HG03342 (cell line): ENCODE data around the gene PTPN7.
"Not testable (repeated sequence)": the region's sequence is repeated elsewhere in the genome, so short reads cannot be mapped to it uniquely, and the experiment has no call there.

Experiments used
- ATAC-seq: cut with Tn5 transposase; IDR thresholded peaks from one replicate; pipeline ENCODE4 v1.9.1; 2021; ENCODE audit warnings: mild to moderate bottlenecking, moderate library complexity; ENCODE audit not compliant: unreplicated experiment

Gene PTPN7

DNA sequence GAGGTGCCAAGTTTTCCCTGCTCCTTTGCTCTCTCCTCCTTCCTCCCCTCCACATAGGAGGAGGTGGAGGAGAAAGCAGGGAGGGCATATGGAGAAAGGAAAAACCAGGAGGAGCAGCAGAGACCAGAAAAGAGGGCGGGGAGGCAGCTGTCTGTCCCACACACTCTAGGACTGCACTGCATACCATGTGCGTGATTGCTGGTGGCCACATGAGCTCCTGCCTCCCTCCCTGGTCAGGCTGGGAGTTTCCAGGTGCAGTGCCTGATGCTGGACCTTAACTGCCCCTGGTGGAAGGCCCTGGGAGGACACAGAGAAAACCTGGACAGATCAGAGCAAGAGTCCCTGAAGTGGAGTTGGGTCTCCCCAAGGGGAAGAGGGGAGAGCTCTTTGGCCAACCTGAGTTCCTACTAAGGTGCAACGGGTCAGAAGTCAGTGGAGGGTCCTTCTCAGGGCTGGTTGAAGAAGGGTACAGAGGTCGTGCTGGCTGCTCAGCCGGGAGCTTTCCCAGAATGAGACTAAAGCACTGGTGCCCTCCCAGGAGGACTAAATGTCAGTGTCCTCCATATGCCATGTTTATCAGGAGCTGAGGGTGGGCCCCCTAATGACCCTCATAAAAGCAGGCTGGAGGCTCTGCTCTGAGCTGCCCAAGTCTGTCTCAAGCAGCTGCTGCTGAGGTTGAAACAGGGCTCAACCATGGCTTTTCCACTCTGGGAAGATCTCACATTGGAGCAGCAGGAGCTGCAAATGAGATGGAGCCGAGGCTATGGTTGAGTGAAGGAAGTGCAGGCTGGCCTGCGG lies 29.7 kb upstream of the PTPN7 start:
- no peak for ATAC-seq

DNA sequence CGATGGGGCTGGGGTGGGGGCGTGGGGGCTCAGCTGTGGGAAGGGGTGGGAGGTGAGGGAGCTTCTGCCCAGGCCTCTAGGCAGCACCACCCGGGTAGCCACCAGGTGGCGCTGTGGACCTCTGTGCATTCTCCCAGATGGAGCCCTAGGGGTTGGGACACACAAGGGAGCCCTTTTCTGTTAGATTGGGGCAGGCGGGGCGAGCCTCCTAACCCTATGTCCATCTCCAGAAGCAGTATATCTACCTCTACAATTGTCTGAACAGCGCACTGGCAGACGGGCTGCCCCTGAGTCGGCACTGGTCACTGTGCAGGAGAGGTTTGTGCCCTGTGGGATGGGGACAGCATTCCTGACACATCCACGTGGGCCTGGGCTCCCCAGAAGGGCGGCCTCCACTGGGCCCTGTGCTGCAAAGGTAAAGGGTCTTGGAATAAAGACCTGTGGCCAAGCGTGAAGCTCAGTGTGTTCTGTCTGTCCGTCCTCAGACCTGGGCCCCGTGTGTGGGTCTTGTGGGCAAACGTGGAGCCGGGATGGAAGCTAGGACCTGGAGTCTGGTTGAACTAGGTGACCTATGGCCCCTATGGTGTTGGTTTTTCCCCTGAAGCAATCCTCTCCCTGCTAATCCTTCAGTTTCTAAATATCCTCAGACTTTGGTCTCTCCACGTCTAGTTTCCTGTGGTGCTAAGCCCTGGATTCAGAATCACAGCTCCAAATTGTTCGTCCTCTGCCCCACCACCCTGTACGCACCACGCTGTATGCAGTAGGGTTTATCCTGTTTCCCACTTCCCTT lies 28.8 kb upstream of the PTPN7 start:
- peak; percentile 47 for ATAC-seq

DNA sequence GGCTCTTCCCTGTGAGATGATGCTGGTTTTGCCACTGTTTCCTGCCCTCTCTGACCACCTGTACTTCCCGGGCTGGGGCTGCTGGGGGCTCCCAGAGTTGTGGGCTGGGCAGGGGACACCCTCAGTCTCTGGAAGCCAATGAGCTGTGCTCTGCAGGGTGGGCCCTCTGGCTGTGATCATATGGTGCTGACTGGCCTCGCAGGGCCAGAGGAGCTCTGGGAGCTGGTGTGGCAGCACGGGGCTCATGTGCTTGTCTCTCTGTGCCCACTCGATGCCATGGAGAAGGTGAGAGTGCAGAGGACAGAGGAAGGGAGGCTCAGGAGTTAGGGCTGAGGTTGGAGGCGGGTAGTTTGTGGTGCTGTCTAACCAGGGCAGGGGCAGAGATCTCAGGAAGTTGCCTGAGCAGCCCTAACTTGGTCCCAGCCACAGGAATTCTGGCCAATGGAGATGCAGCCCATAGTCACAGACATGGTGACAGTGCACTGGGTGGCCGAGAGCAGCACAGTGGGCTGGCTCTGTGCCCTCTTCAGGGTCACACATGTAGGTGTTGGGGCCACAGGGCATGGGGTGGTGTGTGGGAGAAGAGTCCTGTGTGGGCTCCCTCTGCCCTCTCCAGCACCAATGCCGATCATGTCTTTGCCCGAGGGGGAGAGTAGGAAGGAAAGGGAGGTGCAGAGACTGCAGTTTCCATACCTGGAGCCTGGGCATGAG lies 27.4 kb upstream of the PTPN7 start:
- ATAC-seq: no peak

DNA sequence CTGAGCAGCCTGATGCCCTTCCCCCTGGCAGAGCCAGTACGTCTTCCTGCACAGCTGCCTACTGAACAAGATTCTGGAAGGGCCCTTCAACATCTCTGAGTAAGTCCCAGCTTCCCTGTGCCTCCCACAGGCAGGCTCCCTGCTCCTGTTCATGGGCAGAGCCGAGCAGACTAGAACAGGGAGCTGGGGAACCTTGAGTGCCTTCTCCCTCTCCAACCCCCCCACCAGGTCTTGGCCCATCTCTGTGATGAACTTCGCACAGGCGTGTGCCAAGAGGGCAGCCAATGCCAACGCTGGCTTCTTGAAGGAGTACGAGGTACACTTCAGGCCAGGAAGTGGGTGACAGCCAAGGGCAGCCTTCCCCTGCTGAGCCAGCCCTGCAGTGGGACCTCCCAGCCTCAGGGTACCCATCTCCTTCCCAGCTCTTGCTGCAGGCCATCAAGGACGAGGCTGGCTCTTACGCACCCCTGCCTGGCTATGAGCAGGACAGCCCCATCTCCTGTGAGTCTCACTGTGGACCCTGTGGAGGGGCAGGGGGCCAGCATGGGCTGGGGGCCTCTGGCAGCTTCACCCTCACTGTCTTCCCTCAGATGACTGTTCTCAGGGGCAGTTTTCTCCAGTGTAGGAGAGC lies 26.8 kb upstream of the PTPN7 start:
- ATAC-seq: no peak

DNA sequence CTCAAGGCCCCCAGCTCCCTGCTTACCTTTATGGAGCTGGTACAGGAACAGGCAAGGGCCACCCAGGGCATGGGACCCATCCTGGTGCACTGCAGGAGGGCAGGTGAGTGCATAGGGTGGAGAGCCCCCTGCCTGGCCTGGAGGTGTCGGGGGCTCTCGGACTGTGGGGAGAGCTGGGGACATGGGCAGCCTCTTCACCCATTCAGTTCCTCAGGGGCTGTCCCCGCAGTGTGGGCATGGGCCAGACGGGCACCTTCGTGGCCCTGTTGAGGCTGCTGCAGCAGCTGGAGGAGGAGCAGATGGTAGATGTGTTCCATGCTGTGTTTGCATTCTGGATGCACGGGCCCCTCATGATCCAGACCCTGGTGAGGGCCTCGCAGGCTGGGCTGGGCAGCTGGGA lies 25.9 kb upstream of the PTPN7 start:
- ATAC-seq: no peak

DNA sequence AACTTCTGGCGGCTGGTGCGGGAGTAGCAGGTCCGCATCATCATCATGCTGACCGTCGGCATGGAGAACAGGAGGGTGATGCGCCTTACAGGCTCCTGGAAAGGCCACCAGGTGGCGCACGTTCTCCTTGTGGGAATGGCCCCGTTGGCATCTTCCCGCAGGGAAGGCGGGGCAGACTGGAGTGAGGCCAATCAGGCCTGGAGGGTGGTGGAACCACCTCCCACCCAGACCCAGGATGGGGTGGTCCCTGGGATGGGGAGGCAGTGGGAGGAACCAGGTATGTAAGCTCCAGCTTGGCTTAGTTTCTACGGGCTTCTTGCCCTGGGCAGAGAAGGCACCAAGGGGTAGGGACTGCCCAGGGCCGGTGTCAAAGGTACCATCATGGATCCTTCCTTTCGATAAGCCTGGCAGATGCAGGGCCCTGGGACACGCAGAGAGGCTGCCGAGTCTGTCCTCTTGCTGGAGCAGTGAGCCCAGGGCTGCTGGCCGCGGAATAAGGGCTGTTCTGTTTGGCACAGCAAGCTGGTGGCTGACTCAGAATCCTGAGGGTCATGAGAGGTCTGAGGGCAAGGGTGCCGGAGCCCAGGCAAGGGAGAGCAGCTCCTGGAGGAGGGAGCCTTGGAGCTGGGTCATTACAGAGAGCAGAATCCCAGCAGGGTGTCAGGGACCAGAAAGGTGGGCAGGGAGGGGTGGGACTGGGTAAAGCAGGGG lies 24.5 kb upstream of the PTPN7 start:
- no peak for ATAC-seq

DNA sequence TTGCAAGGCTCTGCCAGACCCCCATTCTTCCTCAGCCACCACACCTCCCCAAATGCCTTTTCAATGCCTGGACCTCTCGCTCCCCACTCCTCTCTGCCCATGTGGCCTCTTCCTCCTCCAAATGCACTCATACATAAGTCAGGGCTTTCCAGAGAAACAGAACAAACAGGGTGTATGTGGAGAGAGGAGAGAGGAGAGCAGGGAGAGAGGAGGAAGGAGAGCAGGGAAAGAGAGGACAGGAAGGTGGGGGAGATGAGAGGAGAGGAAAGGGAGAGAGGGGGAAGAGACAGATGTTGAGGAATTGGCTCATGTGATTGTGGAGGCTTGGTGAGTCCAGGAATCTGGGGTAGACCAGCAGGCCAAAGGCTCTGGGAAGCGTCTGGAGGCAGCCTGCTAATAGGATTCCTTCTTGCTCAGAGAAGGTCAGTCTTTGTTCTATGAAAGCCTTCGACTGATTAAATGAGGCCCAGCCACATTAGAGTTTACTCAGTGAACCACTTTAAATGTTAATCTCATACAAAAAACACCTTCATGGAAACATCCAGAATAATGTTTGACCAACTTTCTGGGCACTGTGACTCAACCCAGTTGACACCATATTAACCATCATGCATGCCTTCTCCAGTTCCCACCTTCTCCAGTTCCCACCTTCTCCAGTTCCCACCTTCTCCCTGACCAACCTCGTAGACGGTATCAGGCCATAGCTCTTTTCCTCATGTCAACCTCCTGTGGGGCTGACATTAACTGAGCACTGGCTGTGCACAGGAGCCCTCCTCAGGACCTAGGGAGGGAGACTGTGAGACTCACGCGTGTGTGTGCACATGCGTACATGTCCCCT lies 21.9 kb upstream of the PTPN7 start:
- no peak for ATAC-seq

DNA sequence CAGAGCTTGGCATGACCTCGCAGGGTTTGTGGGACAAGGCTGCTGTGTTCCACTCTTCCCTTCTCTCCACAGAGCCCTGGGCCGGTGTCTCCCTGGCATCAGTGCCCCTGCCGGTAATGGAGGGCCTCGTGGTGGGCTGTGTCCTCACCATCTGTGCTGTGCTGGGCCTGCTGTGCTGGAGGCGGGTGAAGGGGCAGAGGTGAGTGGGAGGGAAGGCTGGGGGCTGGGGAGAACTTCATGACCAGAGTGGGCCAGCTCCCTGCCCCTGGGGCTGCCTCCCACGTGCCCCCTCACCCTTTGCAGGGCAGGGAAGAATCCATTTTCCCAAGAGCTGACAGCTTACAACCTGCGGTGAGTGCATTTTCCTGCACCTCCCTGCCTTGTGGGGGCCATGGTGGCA lies 21.2 kb upstream of the PTPN7 start:
- no peak for ATAC-seq

DNA sequence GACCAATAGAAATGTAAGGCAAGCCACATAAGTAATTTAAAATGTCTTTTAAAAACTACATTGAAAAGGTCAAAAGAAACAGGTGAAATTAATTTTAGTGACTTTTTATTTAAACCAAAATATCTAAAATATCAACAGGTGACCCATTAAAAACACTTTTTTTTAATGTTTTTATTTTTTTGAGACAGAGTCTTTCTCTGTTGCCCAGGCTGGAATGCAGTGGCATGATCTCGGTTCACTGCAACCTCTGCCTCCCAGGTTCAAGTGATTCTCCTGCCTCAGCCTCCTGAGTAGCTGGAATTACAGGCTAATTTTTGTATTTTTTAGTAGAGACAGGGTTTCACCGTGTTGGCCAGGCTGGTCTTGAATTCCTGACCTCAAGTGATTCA lies 20.3 kb upstream of the PTPN7 start:
- not testable (repeated sequence) for ATAC-seq

DNA sequence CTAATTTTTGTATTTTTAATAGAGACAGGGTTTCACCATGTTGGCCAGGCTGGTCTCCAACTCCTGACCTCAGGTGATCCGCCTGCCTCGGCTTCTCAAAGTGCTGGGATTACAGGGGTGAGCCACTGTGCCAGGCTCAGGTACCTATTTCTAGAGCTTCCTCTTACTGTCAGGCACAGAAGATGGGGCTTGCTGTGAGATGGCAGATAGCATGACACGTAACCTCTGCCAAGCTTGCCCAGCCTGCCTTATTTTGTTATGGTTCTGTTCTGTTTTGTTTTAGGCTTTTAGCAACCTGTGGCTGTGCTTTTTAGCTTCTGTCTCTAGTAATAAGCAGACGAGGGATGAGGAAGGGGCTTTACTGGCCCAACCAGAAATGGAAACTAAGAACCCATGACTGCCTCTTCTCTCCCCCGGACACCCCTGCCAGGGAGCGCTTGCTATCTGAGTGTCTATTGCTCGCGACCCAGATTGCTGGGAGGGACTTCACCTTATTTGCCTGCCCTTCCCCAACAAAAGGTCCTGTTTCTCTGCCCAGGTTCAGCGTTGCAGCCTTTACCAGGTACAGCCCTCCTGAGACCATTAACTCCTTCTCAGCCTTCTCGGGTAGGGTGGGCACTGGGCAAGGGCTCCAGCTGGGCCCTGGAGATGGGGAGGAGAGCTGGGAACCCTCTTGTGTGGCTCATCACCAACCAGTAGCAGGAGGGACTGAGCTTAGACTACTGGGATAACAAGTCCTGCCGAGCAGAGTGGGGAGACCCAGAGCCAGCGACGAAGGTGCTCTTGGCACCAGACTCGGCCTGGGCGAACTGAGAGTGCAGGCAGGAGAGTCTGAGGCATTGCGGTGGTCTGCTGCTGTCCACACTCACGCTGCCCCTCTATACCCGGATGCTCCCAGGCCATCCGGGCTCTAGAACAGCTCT lies 19.7 kb upstream of the PTPN7 start:
- ATAC-seq: no peak

DNA sequence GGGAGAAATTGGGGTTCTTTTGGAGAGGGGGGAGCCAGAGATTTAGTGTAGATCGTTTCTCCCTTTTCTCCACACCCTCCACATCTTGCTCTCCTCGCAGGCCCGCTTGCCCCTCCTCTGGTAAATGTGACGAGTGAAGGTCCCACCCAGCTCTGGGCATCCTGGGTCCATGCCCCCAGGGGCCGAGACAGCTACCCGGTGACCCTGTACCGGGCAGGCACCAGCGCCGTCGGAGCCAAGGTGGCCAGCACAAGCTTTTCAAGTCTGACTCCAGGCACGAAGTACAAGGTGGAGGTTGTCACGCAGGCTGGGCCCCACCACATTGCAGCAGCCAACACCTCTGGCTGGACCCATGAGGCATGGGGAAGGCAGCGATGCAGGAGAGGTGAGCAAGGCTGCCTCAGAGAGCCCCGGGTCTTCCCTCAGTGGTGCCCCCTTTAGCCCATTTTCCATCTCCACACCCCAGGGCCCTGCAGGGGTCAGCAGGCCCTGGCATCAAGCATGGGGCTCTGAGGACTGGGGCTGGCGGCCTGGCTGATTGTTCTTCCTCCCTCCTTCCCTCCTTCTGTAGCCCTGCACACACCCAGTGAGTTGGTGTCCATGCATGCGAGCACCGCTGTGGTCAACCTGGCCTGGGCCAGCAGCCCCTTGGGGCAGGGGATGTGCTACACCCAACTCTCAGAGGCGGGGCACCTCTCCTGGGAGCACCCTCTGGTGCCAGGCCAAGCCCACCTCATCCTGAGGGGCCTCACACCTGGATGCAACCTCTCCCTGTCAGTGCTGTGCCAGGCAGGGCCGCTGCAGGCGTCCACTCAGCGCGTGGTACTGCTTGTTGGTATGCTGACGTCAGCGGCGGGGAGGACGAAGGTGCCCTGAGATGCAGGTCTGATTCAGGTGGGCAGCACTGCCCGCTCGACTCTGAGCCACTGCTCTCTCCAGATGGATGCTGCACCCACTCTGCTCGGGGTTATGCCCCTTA lies 16.8 kb upstream of the PTPN7 start:
- no peak for ATAC-seq

DNA sequence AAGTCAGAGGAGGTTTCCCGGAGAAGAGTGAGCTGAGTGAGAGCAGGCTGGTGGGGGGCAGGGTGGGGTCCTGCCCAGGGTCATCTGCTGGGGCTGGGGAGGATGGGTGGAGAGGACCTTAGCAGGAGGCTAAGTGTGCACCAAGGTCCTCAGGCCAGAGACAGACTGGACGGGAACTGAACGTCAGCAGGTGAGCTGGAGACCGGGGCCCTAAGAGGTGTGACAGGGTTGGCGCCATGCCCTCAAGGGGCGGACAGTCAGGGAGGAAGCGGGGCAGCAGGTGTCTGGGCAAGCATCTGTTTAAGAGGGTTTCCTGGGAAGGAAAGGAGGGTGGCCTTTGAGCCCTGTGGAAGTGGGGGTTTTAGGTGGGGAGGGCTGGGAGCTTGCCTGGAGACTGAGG lies 13.6 kb upstream of the PTPN7 start:
- ATAC-seq: no peak

DNA sequence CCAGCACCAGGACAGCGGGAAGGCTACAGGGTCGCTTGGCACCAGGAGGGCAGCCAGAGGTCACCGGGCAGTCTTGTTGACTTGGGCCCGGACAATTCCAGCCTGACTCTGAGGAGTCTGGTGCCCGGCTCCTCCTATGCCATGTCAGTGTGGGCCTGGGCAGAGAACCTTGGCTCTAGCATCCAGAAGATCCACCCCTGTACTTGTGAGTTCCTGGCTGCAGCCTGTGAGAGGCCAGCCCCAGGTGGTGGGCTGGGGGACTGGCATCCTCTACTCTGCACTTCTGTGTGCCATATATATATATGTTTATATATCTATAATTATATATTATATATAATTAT lies 11.6 kb upstream of the PTPN7 start:
- ATAC-seq: no peak

DNA sequence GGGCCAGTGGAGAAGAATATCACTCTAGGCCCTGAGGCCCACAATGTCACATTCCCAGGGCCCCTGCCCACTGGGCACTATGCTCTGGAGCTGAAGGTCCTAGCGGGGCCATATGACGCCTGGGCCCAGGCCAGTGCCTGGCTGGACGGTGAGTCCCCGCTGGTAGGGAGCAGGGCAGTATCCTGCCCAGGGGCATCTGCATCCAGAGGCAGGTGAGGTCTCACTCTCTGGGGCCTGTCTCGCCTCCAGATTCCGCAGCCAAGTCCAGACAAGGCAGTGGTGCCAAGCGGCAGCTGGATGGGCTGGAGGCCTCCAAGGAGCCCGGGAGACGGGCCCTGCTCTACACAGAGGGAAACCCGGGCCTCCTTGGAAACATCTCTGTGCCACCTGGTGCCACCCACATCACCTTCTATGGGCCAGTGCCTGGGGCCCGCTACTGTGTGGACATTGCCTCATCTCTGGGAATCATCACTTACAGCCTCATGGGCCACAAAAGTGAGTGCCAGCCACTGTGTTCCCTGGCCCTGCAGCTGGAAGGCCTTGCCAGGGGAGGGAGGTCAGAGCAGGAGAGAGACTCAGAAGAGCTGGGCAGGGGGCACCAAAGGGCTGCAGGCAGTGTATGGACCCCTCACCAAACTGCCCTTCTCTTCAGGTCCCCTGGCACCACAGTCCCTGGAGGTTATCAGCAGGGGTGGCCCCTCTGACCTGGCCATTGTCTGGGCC lies 11.1 kb upstream of the PTPN7 start:
- ATAC-seq: no peak

DNA sequence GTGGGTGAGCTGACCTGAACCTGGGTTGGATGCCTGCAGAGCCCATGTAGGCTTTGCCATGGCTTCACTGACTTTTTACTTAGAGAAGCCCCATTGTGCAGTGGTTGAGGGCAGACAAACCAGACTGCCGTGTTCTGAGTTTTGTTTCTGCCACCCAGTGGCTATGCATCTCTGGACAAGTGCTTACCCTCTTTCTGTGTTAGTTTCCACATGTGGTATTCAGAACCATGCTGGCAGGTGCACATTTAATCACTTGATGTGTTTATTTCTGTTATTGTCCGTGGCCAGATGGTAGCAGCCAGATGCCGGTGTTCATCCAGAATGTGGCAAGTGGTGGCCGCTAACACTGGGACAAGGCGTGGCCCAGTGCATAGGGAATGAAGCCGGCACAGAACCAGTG lies 10.3 kb upstream of the PTPN7 start:
- ATAC-seq: no peak

DNA sequence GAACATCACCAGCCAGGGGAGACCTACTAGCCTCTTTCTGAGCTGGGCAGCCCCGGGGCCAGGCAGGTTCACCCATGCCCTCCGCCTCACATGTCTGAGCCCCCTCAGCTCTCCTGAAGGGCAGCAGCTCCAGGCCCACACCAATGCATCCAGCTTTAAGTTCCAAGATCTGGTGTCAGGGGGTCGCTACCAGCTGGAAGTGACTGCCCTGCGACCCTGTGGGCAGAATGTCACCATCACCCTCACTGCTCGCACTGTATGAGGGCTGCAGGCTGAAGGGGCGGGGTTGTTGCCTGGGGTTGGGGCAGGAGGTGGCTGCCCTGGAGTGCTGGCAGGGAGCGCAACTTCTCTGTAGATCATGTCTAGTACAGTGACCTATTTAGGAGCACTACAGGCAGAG lies 8.5 kb upstream of the PTPN7 start:
- no peak for ATAC-seq
